CD4-positive, alpha-beta T cell treated with Interleukin-2 at 100 ng/mL for 4 hours (primary cell): ENCODE data around the gene XXYLT1.

Experiments used
- DNase-seq: peaks from one replicate; pipeline ENCODE4 v3.0.0-alpha.2; 2020; ENCODE audit warnings: low spot score

XXYLT1 gene

GRCh38 chr3:195077611-195078540 is 193.1 kb downstream of the XXYLT1 start:
- no peak for DNase-seq

- no peak for DNase-seq
These were observed 193.9 kb downstream of the XXYLT1 start for GRCh38 chr3:195076981-195077610.

- DNase-seq, result no peak
These were observed 194.8 kb downstream of the XXYLT1 start for GRCh38 chr3:195075941-195076875.

- DNase-seq, result no peak
These were observed 195.6 kb downstream of the XXYLT1 start for GRCh38 chr3:195075199-195075940.

- no peak for DNase-seq
These were observed 196.8 kb downstream of the XXYLT1 start for GRCh38 chr3:195073866-195074860.

GRCh38 chr3:195072916-195073564 is 197.9 kb downstream of the XXYLT1 start:
- DNase-seq, result no peak

GRCh38 chr3:195071916-195072820 is 198.8 kb downstream of the XXYLT1 start:
- no peak for DNase-seq

GRCh38 chr3:195071011-195071728 is 199.8 kb downstream of the XXYLT1 start:
- no peak for DNase-seq

- DNase-seq, result no peak
These were observed 200.6 kb downstream of the XXYLT1 start for GRCh38 chr3:195070336-195070735.

GRCh38 chr3:195069501-195070251 is 201.3 kb downstream of the XXYLT1 start:
- no peak for DNase-seq

GRCh38 chr3:195068084-195069080 is 202.6 kb downstream of the XXYLT1 start:
- no peak for DNase-seq

- DNase-seq, result no peak
These were observed 204.5 kb downstream of the XXYLT1 start for GRCh38 chr3:195066441-195066841.

- no peak for DNase-seq
These were observed 205.1 kb downstream of the XXYLT1 start for GRCh38 chr3:195065864-195066185.

GRCh38 chr3:195065142-195065863 is 205.7 kb downstream of the XXYLT1 start:
- DNase-seq, result no peak

- no peak for DNase-seq
These were observed 206.5 kb downstream of the XXYLT1 start for GRCh38 chr3:195064300-195064931.
